HG03439 (cell line): ENCODE results near the gene C19orf12.
"Not testable (repeated sequence)": the region's sequence is repeated elsewhere in the genome, so short reads cannot be mapped to it uniquely, and the experiment has no call there.

ENCODE experiments used
- ATAC-seq: cut with Tn5 transposase; IDR thresholded peaks from one replicate; pipeline ENCODE4 v1.9.1; 2021; ENCODE audit warnings: mild to moderate bottlenecking, moderate library complexity; ENCODE audit not compliant: unreplicated experiment

Gene C19orf12

DNA sequence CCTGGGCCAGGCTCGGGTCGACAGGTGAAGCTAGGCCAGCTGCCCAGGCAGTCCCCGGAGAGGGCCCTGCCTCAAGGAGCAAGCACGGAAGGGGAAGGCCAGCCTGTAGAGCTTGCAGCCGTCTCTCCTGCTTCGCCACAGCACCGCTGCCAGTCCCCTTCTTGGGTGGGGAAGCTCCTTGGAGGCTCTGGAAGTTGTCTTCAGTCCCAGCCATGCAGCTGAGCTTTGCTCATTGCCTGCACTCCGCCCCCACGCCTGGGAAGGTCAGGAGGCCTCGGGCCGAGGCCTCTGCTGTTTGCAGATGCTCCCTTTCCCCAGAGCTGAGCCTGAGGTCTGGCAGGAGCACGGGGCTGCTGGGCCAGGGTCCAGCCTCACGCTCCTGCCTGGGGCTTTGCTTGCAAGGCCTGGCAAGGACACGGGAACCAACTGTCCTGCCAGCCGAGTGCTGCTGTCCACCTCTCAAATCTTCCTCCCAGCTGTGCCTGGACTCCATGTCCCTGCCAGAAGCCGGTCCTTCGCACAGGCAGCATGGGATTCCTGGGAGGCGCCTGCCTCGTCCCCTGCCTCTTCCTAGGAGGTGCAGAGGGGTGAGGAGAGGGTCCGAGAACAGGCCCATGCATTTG is 36.5 kb downstream of the C19orf12 start:
- ATAC-seq = no peak

DNA sequence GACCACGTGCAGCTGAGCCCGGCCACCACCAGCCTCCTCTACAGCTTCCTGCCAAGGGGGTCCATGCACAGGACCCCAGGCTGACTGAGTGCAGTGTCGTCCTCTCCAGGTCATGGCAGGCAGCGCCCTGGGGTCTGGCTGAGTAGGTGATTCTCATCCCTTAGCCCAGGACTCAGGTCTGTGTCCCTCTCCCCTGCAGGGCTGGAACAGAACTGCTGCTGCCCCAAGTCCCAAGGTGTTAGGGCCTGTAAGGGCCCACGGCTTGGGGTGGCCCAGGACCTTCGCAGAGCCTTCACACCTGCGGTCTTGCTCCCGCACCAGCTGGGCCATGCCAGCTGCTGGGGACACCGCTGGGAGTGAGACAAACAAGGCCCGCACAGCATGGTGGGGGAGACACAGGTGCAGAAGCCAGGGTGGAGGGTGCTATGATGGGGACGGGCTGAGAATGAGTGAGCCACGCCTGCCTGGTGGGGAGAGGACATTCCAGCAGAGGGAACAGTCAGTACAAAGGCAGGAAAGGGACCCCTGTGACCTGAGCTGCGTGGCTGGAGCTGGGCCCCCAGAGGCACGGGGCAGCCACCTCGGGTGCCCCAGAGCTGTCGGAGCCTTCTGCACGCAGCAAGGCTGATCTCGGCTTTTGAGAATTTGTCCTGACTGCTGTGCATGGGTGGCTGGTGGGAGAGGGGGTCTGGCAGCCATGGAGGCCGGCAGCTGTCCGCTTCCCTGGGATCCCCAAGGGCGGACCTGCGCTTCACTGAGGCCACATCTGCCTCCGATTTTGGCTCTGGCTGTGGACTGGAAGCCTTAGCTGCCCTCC is 37.9 kb downstream of the C19orf12 start:
- ATAC-seq = no peak

DNA sequence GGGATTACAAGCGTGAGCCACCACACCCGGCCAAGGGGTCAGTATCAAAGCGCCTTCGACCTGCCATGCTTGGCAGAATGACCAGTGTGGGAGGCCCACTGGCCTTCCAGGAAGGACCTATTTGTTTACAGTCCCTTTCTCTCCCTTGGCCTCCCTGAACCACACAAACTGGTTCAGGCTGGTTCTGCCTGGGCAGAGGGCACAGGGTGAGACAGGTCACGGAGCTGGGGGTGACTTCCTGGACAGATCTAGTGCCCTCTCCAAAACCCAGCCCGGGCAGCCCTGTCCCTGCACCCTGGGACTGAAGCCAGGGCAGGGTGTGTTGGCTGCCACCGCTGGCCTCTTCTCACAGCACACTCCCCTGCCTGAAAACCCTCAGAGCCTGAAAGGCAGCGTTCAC is 38.5 kb downstream of the C19orf12 start:
- ATAC-seq = no peak

DNA sequence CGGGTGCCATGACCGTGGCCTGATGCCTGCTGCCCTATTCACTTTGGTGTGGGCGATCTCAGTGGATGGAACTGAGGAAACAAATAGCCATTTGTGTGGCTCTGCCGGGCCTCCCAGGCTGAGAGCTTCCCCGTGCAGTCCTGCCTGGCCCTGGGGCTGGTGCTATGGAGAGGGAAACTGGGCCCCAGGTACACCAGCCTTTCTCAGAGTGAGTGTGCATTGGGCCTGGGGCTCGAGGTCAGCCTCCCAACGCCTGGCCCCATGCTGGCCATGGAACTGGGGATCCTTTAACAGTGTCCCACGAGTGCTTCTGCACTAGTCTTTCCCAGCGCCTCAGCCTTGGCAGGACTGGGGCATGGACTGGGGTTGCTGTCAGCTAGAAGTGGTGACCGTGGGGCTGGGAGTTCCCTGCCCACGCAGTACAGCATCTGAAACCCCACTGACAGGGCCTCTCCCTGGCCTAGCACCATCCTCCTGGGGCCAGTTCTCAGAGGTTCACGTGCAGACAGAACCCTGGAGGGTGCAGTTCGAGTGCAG is 39.3 kb downstream of the C19orf12 start:
- ATAC-seq = no peak

DNA sequence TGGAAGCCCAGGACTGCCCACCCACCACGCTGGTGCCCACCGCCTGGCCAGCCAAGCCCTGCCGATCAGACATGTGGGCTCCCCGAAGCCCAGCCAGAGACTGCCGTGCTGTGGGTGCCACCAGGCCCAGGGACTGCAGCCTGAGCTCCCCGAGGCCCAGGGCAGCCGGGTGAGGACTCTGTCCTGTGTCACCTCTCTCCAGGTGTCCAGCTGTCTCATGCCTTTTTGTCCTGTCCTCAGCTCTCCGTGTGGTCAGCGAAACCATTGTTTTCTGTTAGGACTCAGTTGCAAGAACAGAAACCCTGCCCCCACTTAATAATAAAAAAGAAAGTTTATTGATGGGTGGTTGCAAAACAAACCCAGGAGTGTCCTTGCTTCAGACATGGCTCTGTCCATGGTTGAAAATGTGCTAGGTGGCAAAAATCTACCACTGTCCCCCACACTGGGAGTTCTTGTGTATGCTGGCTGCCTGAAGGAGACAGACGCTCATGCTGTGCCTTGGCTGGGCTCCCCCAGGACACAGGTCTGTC is 39.9 kb downstream of the C19orf12 start:
- no peak for ATAC-seq

DNA sequence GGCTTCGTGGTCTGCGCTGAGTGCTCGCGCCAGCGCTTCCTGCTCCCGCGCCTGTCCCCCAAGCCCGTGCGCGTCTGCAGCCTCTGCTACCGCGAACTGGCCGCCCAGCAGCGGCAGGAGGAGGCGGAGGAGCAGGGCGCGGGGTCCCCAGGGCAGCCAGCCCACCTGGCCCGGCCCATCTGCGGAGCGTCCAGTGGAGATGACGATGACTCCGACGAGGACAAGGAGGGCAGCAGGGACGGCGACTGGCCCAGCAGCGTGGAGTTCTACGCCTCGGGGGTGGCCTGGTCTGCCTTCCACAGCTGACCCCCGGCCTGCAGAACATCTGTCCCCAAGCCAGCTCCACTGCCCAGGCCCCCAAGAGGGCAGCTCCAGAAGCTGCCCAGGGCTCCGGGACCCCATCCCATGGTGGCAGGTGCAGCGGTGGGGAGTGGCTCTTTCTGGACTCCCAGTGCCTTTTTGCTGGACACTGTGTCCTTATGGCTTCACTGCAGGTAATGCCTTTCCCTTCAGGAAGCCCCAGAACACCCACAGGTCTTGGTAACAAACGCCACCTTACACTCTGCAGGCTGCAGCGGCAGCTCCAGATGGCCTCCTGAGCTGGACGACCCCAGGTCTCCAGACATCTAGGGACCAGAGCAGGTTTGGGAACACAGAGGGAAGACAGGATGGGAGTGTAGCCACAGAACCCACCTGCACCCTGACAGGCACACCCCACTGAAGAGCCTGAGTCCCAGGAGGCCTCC is 40.5 kb downstream of the C19orf12 start:
- no peak for ATAC-seq

DNA sequence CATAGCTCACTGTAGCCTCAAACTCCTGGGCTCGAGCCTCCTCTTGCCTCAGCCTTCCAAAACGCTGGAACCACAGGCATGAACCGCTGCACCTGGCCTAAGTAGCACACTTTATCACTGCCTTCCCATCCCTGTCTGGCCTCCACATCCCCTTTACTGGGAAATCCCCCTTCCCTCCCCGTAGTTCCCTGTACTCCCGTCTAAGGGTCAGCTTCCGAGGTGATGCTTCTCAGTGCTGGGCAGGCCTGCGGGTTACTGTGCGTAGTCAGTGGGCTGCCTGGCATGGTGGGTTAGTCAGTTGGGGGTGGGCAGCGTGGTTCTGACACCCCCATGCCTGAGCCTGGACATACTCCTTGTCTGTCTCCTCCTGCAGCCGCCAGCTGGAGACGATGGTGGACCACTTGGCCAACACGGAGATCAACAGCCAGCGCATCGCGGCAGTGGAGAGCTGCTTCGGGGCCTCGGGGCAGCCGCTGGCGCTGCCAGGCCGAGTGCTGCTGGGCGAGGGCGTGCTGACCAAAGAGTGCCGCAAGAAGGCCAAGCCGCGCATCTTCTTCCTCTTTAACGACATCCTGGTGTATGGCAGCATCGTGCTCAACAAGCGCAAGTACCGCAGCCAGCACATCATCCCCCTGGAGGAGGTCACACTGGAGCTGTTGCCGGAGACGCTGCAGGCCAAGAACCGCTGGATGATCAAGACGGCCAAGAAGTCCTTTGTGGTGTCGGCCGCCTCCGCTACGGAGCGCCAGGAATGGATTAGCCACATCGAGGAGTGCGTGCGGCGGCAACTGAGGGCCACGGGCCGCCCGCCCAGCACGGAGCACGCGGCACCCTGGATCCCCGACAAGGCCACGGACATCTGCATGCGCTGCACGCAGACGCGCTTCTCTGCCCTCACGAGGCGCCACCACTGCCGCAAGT is 41.4 kb downstream of the C19orf12 start:
- ATAC-seq = no peak

DNA sequence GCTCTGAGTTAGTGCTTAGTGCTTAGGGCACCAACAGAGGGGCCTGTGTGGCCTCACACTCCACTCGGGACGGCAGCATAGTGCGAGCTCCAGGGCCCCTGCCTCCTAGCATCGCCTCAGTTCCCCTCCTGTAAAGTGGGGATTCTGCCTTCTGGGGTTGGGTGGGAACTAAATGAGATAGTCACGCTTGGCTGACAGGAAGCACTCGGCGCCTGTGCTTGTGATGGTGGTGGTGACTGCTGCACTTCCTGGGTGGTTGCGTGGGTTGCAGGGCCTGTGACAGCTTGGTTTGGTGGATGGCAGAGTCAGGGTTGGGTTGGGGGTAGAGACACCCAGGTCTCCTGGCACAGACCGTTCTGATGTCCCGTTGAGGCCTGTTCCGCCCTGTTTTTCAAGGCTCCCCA is 42.1 kb downstream of the C19orf12 start:
- ATAC-seq = no peak

DNA sequence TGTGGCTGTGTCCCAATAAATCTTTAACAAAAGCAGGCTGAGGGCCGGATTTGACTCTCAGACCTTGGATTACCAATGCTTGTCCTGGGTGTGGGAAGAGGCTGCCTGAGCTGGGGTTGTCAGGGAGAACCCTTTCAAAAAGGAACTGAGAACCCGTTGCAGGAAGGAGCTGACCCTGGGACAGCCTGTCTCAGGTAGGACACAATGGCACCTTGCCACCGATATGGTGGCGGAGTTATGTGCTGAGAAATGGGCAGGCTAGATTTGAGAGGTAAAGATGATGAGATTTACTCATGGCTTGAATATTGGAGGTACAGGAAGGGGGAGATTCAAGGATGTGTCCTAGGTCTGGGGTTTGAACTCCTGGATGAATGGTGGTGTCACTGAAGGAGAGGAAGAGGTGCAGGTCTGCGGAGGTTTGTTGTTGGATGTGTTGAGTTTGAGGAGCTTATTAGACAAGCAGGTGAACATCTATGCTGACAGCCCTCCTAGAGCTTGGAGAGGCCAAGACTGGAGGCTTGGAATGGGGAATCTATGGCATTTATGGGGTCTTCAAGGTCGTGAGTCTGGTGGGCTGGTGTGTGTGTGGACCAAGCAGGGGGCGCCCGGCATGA is 42.6 kb downstream of the C19orf12 start:
- ATAC-seq = no peak

DNA sequence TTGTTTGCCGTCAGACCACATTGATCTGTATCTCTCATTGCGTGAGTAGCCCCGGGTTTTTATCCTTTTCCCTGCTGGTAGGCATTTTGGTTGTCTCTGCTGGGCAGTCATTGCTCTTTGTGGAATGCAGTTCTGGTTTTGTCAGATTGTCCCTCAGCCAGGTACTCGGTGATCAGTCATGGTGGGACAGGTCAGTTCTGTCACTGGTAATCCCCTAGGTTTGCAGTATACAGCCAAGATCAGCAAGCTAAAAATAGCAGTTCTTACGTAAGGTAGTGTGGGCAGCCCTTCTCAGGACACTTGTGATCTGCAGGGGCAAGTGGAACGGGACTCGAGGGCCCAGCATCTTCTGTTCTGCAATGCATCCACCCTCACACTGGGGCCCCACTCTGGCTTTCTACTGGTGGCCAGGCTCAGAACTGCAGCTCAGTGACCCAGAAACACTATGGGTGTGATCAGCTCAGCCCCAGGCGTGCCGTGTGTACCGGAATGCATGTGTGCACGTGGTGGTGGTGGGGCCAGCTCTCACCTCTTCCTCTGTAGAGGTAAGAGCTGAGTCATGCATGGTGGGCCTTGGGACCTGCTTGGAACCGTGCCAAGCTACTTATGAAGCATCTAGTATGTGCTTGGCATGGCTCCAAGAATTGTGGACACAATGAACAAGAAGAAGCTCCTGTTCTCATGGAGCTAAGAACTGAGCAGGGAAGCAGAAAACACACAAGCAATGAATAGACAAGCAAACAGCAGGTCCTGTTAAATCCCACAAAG is 43.5 kb downstream of the C19orf12 start:
- peak; percentile 61 for ATAC-seq

DNA sequence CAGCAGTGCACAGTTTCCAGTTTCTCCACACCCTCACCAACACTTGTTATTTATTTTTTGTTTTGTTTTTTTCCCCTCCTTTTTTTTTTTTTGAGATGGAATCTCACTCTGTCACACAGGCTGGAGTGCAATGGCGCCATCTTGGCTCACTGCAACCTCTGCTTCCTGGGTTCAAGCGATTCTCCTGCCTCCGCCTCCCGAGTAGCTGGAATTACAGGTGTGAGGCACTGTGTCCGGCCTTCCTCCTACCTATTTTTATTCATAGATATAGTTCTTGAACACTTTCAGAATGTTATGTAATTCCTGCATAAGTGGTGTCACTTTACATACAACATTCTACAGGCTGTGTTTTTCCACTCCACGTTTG is 44.1 kb downstream of the C19orf12 start:
- ATAC-seq = not testable (repeated sequence)

DNA sequence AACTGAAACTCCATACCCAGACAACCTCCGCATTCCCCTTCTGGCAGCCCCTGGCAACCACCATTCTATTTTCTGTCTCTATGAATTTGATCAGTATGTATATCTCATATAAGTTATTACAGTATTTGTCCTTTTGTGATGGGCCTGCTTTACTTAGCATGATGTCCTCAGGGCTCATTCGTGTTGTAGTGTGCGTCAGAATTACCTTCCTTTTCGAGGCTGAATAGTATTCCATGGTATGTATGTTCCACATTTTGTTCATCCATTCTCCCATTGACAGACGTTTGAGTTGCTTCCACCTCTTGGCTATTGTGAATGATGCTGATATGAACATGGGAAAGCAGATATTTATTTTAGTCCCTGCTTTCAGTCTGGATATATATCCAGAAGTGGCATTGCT is 44.8 kb downstream of the C19orf12 start:
- no peak for ATAC-seq

DNA sequence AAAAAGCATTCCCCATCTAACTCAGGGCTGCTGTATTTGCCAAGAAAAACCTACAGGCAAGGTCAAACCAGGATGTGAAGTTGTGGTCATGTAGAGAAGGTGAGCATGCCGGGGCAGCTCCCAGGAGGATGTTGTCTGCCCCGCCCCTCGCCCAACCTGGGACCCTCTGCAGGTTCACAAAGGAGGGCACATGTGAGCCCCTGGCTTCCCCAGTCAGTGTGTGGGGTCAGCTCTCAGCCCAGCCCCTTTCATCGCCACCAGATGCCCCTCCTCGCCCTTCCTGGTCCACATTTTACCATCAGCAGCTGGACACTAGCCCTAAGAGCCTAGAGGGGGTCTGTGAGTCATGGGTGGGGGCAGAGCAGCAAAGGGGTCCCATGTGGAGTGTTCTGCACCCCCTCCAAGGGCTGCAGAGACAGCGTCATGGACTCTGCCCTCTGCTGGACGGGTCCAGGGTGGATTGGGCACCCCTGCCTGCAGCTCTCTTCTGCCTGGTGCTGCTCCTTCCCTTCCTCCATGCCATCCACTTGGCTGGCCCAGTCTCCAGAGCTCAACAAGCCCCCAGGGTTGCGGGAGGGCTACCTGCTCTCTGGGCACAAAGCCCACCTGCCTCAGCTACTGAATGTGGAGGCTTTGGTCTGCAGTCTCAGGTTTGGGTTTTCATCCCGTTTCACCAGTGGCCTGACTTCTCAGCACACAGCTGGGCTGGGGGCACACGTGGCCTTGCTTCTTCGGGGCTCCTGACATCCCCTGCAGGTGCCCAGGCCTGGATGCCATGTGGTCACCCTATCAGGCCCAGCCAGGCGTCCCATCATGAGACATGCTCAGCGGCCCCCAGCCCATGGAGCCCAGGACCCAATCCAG is 46.1 kb downstream of the C19orf12 start:
- no peak for ATAC-seq

DNA sequence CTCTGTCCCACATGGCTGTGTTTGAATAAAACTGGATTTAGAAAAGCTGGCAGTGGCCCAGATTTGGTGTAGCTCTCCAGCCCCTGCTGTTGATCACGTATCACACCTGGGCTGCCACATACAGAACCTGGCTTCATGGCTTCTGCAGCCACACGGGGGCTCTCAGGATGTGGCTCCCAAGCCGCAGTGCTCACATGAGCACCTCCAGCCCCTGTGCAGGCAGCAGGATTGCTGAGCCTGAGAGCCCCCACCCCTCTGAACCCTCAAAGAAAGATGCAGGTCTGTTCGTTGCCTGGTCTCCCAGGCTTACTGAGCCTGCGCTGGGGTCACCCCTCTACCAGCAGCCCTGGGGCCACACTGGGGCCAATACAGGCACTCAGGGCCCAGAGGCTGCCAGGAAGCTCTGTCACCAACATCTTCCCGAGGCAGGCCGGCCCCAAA is 47.1 kb downstream of the C19orf12 start:
- no peak for ATAC-seq

DNA sequence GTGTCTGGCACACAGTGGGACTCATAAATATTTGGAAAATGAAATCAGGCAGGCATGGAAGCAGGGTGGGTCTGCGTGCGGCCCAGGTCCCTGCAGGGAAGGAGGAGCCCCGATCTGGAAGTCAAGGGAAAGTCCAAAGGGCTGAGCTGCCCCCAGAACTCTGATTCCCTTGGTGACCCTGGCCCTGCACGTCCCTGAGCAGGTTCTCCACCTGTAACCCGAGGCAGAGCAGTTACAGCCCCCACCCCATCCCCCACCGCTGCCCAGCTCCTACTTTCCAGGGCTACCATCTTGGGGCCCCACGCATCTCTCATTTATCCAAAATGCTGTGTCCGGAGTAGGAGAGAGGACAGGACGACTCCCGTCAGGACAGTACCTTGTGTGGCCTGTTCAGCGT is 47.7 kb downstream of the C19orf12 start:
- no peak for ATAC-seq

DNA sequence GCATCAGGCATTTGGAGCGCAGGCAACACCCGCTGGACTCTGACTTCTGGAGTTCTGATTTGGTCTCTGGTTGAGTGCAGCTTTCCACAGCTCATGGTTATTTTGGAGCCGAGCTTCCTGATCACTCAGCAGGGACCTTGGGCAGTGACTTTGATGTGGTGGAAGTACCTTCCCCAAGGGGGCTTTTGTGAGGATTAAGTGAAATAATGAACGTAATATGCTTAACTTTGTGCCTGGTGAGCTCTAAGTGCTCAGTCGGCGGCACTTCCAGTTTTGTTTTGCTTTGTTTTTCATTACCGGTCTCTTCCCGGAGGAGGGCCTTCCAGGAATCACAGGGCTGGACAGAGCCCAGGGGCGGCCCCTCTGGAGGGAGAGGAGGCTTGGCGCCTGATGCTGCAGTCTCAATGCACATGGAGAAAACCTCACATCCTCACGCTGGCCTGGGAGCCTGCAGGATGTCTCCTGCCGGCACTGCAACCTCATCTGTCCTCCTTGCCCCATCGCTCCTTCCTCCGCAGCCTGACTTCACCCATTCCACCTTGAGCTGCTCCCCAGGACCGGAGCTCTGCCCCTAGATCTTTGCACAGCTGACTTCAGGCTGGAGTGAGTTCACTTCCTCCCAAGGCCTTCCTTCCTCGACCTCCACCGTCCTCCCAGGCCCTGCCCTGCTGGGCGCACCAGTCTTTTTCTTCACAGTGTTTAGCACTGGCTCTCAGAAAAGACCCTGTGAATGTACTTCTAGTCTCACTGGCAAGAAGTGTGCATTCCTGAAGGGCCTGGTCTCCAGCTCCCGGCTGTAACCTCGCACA is 48.3 kb downstream of the C19orf12 start:
- no peak for ATAC-seq

DNA sequence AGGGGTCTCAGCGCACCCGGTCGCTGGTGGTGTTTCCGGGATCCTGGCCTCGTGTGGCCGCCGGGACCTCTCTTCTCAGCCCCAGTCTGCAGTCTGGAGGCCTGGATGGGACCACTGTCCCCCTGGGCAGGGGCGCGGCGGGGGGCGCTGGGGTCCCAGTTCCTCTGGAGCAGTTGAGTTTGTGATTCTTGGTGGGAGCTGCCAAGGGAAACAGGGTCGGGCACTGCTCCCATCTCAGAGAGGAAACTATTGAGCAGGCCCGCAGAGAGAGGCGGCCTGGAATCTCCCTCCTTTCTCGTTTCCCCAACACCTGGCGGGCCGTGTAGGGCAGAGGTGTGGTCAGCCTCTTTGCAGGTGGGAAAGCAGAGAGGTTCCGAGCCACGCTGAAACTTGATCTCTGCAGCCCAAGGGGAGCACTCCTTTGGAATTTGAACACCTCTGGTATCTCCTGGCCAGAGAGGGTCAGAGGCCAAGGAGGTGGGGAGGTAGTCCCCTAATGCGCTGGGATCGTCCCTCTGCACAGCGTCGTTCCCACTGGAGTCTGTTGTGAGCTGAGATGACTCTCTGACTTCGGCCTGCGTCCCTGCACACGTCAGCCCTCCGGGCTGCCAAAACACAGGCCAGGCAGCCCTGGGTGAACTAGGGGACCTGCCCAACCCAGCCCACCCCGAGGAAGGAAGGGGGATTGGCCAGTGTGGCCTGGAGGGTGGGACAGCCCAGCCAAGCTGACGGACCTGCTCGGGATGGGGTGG is 49.1 kb downstream of the C19orf12 start:
- peak; percentile 23 for ATAC-seq
